ENCODE measurements around the gene SCUBE3.

SCUBE3 gene

DNA sequence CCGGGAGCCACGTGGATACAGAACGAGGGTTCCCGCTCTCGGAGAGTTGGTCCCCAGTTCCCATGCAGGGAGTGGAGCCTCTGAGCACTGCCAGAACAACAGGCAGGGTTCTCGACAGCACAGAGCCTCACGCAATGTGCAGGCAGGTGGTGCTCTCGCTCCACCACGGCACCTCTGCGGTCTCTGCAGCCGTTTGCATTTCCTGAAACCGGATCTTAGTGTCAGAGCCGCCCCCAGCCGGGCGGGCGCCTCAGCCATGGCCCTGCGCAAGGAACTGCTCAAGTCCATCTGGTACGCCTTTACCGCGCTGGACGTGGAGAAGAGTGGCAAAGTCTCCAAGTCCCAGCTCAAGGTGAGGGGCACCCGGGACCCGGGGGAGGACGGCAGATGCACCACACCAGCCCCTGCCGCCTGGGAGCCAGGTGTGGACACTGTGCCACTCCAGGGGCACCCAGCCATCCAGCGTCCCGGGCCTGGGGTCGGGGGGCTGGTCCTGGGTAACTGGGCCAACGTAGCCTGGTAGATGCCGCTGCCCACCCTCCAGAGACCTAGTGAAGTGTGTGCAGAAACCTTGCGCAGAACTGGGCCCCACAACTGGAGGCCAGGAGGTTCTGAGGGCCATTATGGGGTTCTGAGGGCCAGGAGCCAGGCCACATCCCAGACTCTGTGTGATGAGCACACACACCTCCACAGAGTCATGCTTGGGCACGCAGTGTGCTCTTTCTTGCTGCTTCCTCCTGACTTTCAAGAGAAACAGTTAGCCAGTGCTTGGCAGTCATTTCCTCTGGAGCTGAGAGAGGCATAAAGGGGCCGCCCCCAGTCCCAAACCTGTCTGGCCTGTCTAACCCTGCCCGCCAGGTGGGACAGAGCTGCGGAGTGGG lies 84.1 kb downstream of the SCUBE3 start, which contains the start of gene DEF6:
DEF6 (plus strand) TSS at position 218 of the 881 bp plus-strand sequence; CDS start at position 257, 39 bp downstream.
- Histone ChIP-seq H3K36me3 (ENCODE audit: control insufficient read depth, insufficient read depth, low read length) (no peaks in the 10 kb centered on the region), H3K4me1 (peaks cover 9% of the 10 kb centered on the region), H2AFZ (peak within 1 kb of the TSS; percentile 20), H3K9ac (no peak within 1 kb of the TSS), H3K27me3 (ENCODE audit: control insufficient read depth, insufficient read depth, low read length) (no peaks in the 10 kb centered on the region), H3K9me3 (ENCODE audit: control insufficient read depth, low read length) (no peaks in the 10 kb centered on the region), H3K4me2 (ENCODE audit: low read length) (peak within 1 kb of the TSS; percentile 24), H3K4me3 (ENCODE audit: low read depth, low read length) (no peak within 1 kb of the TSS), H3K79me2 (no peaks in the 10 kb centered on the region), H3K27ac (no peak within 1 kb of the TSS)
- TF ChIP-seq, protein P1, sequence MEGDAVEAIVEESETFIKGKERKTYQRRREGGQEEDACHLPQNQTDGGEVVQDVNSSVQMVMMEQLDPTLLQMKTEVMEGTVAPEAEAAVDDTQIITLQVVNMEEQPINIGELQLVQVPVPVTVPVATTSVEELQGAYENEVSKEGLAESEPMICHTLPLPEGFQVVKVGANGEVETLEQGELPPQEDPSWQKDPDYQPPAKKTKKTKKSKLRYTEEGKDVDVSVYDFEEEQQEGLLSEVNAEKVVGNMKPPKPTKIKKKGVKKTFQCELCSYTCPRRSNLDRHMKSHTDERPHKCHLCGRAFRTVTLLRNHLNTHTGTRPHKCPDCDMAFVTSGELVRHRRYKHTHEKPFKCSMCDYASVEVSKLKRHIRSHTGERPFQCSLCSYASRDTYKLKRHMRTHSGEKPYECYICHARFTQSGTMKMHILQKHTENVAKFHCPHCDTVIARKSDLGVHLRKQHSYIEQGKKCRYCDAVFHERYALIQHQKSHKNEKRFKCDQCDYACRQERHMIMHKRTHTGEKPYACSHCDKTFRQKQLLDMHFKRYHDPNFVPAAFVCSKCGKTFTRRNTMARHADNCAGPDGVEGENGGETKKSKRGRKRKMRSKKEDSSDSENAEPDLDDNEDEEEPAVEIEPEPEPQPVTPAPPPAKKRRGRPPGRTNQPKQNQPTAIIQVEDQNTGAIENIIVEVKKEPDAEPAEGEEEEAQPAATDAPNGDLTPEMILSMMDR (IDR thresholded peaks at IDR 0.05): peak; percentile 83

GRCh38 chr6:35298625-35299140 lies 84.9 kb downstream of the SCUBE3 start:
- no peak overlapping the region for H3K9ac ChIP-seq
- H3K27ac ChIP-seq: no peak overlapping the region
- H2AFZ ChIP-seq: no peak overlapping the region
- no peaks in the 10 kb centered on the region for H3K36me3 ChIP-seq (ENCODE audit: control insufficient read depth, insufficient read depth, low read length)
- TF ChIP-seq, protein P1 (IDR thresholded peaks at IDR 0.05): no peak
- peaks cover 9% of the 10 kb centered on the region for H3K4me1 ChIP-seq
- no peak overlapping the region for H3K4me2 ChIP-seq (ENCODE audit: low read length)
- H3K9me3 ChIP-seq (ENCODE audit: control insufficient read depth, low read length): no peaks in the 10 kb centered on the region
- H3K4me3 ChIP-seq (ENCODE audit: low read depth, low read length): no peak overlapping the region
- no peaks in the 10 kb centered on the region for H3K79me2 ChIP-seq
- no peaks in the 10 kb centered on the region for H3K27me3 ChIP-seq (ENCODE audit: control insufficient read depth, insufficient read depth, low read length)

DNA sequence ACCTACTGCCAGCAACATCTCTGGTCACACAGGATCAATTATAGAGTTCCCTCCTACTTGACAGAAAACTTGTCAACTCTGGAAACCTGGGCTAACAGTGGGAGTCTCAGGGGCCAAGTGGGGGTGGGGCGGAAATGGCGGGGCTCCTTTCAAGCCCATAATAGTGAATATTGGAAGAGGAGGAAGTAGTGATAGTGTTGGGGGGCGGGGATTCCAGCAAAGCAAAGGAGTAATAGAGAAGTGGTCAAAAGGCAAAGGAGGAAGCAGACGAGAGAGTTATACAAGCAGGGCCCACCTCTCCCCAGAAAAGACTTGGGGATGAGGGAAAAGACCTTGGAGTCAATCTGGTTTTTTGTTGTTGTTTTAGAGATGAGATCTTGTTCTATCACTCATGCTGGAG lies 85.9 kb downstream of the SCUBE3 start:
- TF ChIP-seq, protein P1 (IDR thresholded peaks at IDR 0.05): no peak
- H3K4me2 ChIP-seq (ENCODE audit: low read length): no peak overlapping the region
- no peaks in the 10 kb centered on the region for H3K9me3 ChIP-seq (ENCODE audit: control insufficient read depth, low read length)
- no peak overlapping the region for H2AFZ ChIP-seq
- peaks cover 9% of the 10 kb centered on the region for H3K4me1 ChIP-seq
- no peaks in the 10 kb centered on the region for H3K79me2 ChIP-seq
- H3K36me3 ChIP-seq (ENCODE audit: control insufficient read depth, insufficient read depth, low read length): no peaks in the 10 kb centered on the region
- H3K4me3 ChIP-seq (ENCODE audit: low read depth, low read length): no peak overlapping the region
- H3K9ac ChIP-seq: no peak overlapping the region
- no peak overlapping the region for H3K27ac ChIP-seq
- H3K27me3 ChIP-seq (ENCODE audit: control insufficient read depth, insufficient read depth, low read length): no peaks in the 10 kb centered on the region

DNA sequence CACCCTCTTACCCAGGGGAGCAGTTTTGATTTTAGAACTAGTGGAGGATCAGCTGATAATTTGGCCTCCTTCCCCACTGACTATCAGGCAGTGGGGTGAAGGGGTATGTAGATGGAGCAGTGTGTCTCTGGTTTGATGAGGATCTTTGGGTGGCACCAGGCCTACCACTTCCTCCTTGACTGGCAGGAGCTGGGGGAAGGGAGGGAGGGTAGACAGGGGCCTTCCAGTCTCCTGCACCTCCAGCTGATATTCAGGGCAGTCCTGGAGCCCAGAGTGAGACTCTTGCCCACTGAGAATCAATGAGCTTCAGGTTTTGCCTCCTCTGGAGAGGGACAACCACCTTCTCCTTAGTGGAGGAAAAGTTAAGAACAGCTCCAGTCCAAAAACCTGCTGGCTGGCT lies 87.1 kb downstream of the SCUBE3 start:
- Histone ChIP-seq H3K4me2 (ENCODE audit: low read length) (no peak overlapping the region), H3K4me3 (ENCODE audit: low read depth, low read length) (no peak overlapping the region), H3K4me1 (peaks cover 9% of the 10 kb centered on the region), H3K9me3 (ENCODE audit: control insufficient read depth, low read length) (no peaks in the 10 kb centered on the region), H3K36me3 (ENCODE audit: control insufficient read depth, insufficient read depth, low read length) (no peaks in the 10 kb centered on the region), H3K79me2 (no peaks in the 10 kb centered on the region), H3K9ac (no peak overlapping the region), H3K27me3 (ENCODE audit: control insufficient read depth, insufficient read depth, low read length) (no peaks in the 10 kb centered on the region), H3K27ac (no peak overlapping the region), H2AFZ (no peak overlapping the region)
- TF ChIP-seq, protein P1 (IDR thresholded peaks at IDR 0.05): no peak

Data from parathyroid adenoma (tissue), 2 donors.